HG02642 (cell line): ENCODE data around the gene NEK10.

Experiments used
- ATAC-seq: cut with Tn5 transposase; IDR thresholded peaks from one replicate; pipeline ENCODE4 v1.9.1; 2021; ENCODE audit warnings: mild to moderate bottlenecking; ENCODE audit not compliant: unreplicated experiment, poor library complexity

NEK10 gene

GRCh38 chr3:27186013-27186412 lies 183.2 kb downstream of the NEK10 start:
- ATAC-seq: no peak

- ATAC-seq: no peak
Observed at GRCh38 chr3:27185231-27185989, 183.8 kb downstream of the NEK10 start.

- no peak for ATAC-seq
Observed at GRCh38 chr3:27184261-27184660, 184.9 kb downstream of the NEK10 start.

- no peak for ATAC-seq
Observed at GRCh38 chr3:27176256-27176655, 192.9 kb downstream of the NEK10 start.

GRCh38 chr3:27174530-27174929 lies 194.7 kb downstream of the NEK10 start:
- ATAC-seq: no peak

- no peak for ATAC-seq
Observed at GRCh38 chr3:27171113-27171512, 198.1 kb downstream of the NEK10 start.

- ATAC-seq: no peak
Observed at GRCh38 chr3:27166888-27167287, 202.3 kb downstream of the NEK10 start.

GRCh38 chr3:27165321-27165721 lies 203.9 kb downstream of the NEK10 start:
- ATAC-seq: no peak

GRCh38 chr3:27160779-27161287 lies 208.3 kb downstream of the NEK10 start:
- no peak for ATAC-seq

GRCh38 chr3:27160146-27160545 lies 209.0 kb downstream of the NEK10 start:
- no peak for ATAC-seq

- ATAC-seq: no peak
Observed at GRCh38 chr3:27147215-27147614, 222.0 kb downstream of the NEK10 start.

GRCh38 chr3:27146786-27147185 lies 222.4 kb downstream of the NEK10 start:
- no peak for ATAC-seq

- ATAC-seq: no peak
Observed at GRCh38 chr3:27145719-27146118, 223.5 kb downstream of the NEK10 start.

- no peak for ATAC-seq
Observed at GRCh38 chr3:27141668-27142067, 227.5 kb downstream of the NEK10 start.

- ATAC-seq: no peak
Observed at GRCh38 chr3:27138562-27138961, 230.6 kb downstream of the NEK10 start.

- ATAC-seq: no peak
Observed at GRCh38 chr3:27138005-27138404, 231.2 kb downstream of the NEK10 start.

- ATAC-seq: peak; percentile 97
Observed at GRCh38 chr3:27134171-27134796, 234.9 kb downstream of the NEK10 start.

GRCh38 chr3:27133060-27133459 lies 236.1 kb downstream of the NEK10 start:
- no peak for ATAC-seq

- ATAC-seq: no peak
Observed at GRCh38 chr3:27130796-27131195, 238.4 kb downstream of the NEK10 start.

GRCh38 chr3:27127879-27128278 lies 241.3 kb downstream of the NEK10 start:
- no peak for ATAC-seq

GRCh38 chr3:27127195-27127594 lies 242.0 kb downstream of the NEK10 start:
- no peak for ATAC-seq
